ENCODE measurements around the gene OR10A5. TPM values are rescaled to one million over a fixed set of nuclear protein-coding genes. Genes with fewer than 3 reads are reported as not detected.
"Not testable (repeated sequence)": the region's sequence is repeated elsewhere in the genome, so short reads cannot be mapped to it uniquely, and the experiment has no call there.

OR10A5 gene
- not detected for total RNA-seq

DNA sequence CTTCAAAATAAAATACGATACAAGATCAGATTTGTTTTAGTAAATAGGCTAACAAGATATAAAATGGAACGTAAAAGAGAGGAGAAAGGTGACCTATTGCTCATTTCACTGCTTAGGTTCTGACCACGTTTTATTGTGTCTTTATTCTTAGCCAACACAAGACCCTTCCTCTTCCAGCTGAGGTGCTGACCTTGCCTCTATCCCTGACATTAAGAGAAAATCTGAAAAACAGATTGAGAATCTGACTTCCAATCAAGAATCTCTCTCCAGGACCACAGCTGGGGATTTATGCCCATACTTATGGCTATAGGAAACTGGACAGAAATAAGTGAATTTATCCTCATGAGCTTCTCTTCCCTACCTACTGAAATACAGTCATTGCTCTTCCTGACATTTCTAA is at the start of gene OR10A5:
TSS of gene OR10A5 (plus strand) at position 301 of the 400 bp plus-strand sequence. CDS start at position 301, 0 bp downstream.
- TF ChIP-seq, protein P1, sequence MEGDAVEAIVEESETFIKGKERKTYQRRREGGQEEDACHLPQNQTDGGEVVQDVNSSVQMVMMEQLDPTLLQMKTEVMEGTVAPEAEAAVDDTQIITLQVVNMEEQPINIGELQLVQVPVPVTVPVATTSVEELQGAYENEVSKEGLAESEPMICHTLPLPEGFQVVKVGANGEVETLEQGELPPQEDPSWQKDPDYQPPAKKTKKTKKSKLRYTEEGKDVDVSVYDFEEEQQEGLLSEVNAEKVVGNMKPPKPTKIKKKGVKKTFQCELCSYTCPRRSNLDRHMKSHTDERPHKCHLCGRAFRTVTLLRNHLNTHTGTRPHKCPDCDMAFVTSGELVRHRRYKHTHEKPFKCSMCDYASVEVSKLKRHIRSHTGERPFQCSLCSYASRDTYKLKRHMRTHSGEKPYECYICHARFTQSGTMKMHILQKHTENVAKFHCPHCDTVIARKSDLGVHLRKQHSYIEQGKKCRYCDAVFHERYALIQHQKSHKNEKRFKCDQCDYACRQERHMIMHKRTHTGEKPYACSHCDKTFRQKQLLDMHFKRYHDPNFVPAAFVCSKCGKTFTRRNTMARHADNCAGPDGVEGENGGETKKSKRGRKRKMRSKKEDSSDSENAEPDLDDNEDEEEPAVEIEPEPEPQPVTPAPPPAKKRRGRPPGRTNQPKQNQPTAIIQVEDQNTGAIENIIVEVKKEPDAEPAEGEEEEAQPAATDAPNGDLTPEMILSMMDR (IDR thresholded peaks at IDR 0.05): no peak
- no peak for TF ChIP-seq POLR2A (IDR thresholded peaks at IDR 0.05)
- 76% methylated on average over 3 of the region's 3 CpGs for WGBS, 2 donors
- intact Hi-C loops (cut with DNase I; ENCODE audit: low total_unique reads): no loop called here
- H3K4me3 ChIP-seq (ENCODE audit: low read depth, poor library complexity, severe bottlenecking): no peak within 1 kb of the TSS
- DNase-seq (ENCODE audit: low spot score in 2 of 2): no peak

- H3K4me3 ChIP-seq (ENCODE audit: low read depth, poor library complexity, severe bottlenecking): no peak within 1 kb of the TSS
- 83 to 84% methylated on average over 1 of the region's 1 CpG for WGBS, 2 donors
- no peak for DNase-seq (ENCODE audit: low spot score in 2 of 2)
- intact Hi-C loops (cut with DNase I; ENCODE audit: low total_unique reads): no loop called here
- TF ChIP-seq POLR2A (IDR thresholded peaks at IDR 0.05): no peak
- TF ChIP-seq, protein P1 (IDR thresholded peaks at IDR 0.05): no peak
Observed at GRCh38 chr11:6799402-6799801, 46.1 kb upstream of the OR10A5 start, which contains the start of gene OR6A2. Gene OR6A2 (minus strand): TSS chr11:6799689. CDS start chr11:6795708, 3,981 bp downstream.

DNA sequence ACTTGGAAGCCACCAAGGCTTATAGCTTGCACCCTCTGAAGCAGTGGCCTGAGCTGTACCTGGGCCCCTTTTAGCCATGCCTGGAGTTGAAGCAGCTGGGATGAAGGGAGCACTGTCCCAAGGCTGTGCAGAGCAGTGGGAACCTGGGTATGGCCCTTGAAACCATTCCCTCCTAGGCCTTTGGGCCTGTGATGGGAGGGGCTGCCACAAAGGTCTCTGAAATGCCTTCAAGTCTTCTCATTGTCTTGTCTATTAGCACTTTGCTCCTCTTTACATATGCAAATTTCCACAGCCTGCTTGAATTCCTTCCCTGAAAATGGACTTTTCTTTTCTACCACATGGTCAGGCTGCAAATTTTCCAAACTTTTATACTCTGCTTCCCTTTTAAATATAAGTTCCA is 44.4 kb upstream of the OR10A5 start:
- intact Hi-C loops (cut with DNase I; ENCODE audit: low total_unique reads); H3K4me3 ChIP-seq (ENCODE audit: low read depth, poor library complexity, severe bottlenecking); DNase-seq (ENCODE audit: low spot score in 2 of 2): not testable (repeated sequence)

GRCh38 chr11:6812390-6813005 is 33.0 kb upstream of the OR10A5 start:
- WGBS, 2 donors: 18 to 21% methylated on average over 6 of the region's 6 CpGs
- intact Hi-C loops (cut with DNase I; ENCODE audit: low total_unique reads): no loop called here
- TF ChIP-seq, protein P1 (IDR thresholded peaks at IDR 0.05): no peak
- no peak for TF ChIP-seq POLR2A (IDR thresholded peaks at IDR 0.05)
- DNase-seq (ENCODE audit: low spot score in 2 of 2): no peak
- no peak overlapping the region for H3K4me3 ChIP-seq (ENCODE audit: low read depth, poor library complexity, severe bottlenecking)

DNA sequence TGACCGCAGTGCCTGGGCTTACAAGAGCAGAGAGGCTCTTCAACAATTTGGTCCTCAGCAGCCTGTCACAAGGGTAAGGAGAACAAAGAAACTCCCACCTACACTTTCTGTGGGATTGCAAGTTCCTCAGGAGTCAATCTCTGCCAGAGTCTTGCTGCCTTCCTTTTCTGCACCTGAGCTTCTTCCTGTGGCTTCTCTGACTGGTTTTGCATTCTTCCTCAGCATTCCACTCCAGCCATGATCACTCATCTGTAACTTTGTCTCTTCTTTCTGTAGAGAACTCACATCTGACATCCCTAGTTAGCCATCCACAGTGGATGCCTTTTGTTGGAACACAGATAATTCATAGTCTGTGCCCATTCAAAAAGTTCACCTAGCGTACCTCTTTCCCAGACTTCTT is 31.8 kb upstream of the OR10A5 start:
- TF ChIP-seq, protein P1 (IDR thresholded peaks at IDR 0.05): no peak
- no peak for TF ChIP-seq POLR2A (IDR thresholded peaks at IDR 0.05)
- DNase-seq (ENCODE audit: low spot score in 2 of 2): no peak
- 67 to 75% methylated on average over 2 of the region's 2 CpGs for WGBS, 2 donors
- H3K4me3 ChIP-seq (ENCODE audit: low read depth, poor library complexity, severe bottlenecking): no peak overlapping the region
- intact Hi-C loops (cut with DNase I; ENCODE audit: low total_unique reads): no loop called here

GRCh38 chr11:6817694-6818093 is 27.8 kb upstream of the OR10A5 start:
- DNase-seq (ENCODE audit: low spot score in 2 of 2): no peak
- TF ChIP-seq, protein P1 (IDR thresholded peaks at IDR 0.05): no peak
- no peak for TF ChIP-seq POLR2A (IDR thresholded peaks at IDR 0.05)
- intact Hi-C loops (cut with DNase I; ENCODE audit: low total_unique reads): no loop called here
- 44 to 71% methylated on average over 1 of the region's 1 CpG for WGBS, 2 donors
- H3K4me3 ChIP-seq (ENCODE audit: low read depth, poor library complexity, severe bottlenecking): no peak overlapping the region
